Fibroblast of lung (primary cell): Measurements from ENCODE around the gene MACROD2.

Source experiments
- CTCF ChIP-seq, 2 donors: IDR thresholded peaks in 1 of 2; conservative IDR thresholded peaks in 1 of 2; 1 replicate in 1 of 2; 2 replicates in 1 of 2; pipeline ENCODE4 v1.5.1; 2011 to 2012; ENCODE audit warnings: low read length in 2 of 2, control low read depth in 1 of 2, inconsistent platforms in 1 of 2, low read depth in 1 of 2, mild to moderate bottlenecking in 1 of 2
- EZH2 ChIP-seq: IDR thresholded peaks from 2 replicates; pipeline ENCODE4 v1.5.1; 2012; ENCODE audit warnings: low read length, control low read depth, mild to moderate bottlenecking; ENCODE audit errors: missing control alignments

- TF ChIP-seq CTCF (conservative IDR thresholded peaks at IDR 0.05 in 1 of 2, IDR thresholded peaks at IDR 0.05 in 1 of 2; ENCODE audit: low read depth in 1 of 2, low read length in 2 of 2) (no peak), EZH2 (no peak)
These were observed 1905.1 kb downstream of the MACROD2 start for GRCh38 chr20:15900443-15900842.
